DOHH2 (cell line): ENCODE data around the gene HOXB1.

Experiments
- EZH2phosphoT487 ChIP-seq: fragments of 200-600 bp; sonication (generic); IDR thresholded peaks from 2 replicates; pipeline ENCODE4 v1.6.1; 2017; ENCODE audit warnings: borderline replicate concordance, mild to moderate bottlenecking, antibody characterized with exemption, low read length, moderate library complexity, mixed read lengths
- TF ChIP-seq, protein P1 (sequence below): fragments of 200-600 bp; sonication (generic); IDR thresholded peaks from one replicate; pipeline ENCODE4 v1.5.1; 2014; ENCODE audit warnings: antibody characterized with exemption, mild to moderate bottlenecking, low read depth, low read length; ENCODE audit not compliant: poor library complexity, severe bottlenecking

DNA sequence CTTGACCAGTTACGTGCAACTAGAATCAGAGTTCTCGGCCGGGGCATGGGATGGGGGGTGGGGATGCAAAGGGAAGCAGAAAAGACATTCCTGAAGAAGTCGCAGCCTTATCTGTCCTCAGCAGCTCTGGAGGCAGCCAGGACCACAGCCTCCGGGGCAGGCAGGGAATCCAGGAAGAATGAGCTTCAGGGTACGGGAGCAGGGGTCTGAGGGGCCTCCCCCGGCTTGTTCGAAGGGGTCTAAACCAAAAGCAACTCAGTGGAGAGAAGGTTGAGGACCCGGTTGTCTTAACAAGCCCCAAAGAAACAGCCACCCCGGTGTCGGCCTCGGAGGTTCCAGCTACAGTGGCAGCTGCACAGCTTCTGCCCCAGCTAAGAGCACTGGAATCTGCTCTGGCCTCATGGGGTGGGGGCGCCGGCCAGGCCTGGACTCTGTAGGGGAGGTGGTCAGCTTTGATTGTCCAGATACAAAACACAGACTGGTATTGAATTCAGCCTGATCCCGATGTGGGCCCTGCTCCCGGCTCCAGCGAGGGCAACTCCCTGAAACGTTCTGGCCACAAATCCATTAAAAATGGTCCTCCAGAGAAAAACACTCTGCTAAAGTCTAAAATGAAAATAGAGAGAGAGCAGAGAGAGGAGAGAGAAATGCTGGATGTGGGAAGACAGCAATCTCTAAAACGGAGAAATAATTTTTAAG is 39.7 kb upstream of the HOXB1 start:
- TF ChIP-seq, protein P1, sequence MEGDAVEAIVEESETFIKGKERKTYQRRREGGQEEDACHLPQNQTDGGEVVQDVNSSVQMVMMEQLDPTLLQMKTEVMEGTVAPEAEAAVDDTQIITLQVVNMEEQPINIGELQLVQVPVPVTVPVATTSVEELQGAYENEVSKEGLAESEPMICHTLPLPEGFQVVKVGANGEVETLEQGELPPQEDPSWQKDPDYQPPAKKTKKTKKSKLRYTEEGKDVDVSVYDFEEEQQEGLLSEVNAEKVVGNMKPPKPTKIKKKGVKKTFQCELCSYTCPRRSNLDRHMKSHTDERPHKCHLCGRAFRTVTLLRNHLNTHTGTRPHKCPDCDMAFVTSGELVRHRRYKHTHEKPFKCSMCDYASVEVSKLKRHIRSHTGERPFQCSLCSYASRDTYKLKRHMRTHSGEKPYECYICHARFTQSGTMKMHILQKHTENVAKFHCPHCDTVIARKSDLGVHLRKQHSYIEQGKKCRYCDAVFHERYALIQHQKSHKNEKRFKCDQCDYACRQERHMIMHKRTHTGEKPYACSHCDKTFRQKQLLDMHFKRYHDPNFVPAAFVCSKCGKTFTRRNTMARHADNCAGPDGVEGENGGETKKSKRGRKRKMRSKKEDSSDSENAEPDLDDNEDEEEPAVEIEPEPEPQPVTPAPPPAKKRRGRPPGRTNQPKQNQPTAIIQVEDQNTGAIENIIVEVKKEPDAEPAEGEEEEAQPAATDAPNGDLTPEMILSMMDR: no peak
- no peak for TF ChIP-seq EZH2phosphoT487
